Keratinocyte (primary cell): ENCODE results near the gene DENND4A. TPM values are rescaled to one million over a fixed set of nuclear protein-coding genes. Genes with fewer than 3 reads are reported as not detected.
"Not testable (repeated sequence)": the region's sequence is repeated elsewhere in the genome, so short reads cannot be mapped to it uniquely, and the experiment has no call there.

Source experiments
- DNase-seq: peaks from one replicate; pipeline ENCODE4 v3.0.0-alpha.2; 2011; ENCODE audit warnings: low read depth, missing footprints, low spot score
- FAIRE-seq: peaks from 2 replicates; lab custom pipeline; 2011; peaks lifted over from hg19 to GRCh38; lab: Jason Lieb, UNC
- H2AFZ ChIP-seq: 2 replicates; pipeline ENCODE4 v1.6.0; 2012; ENCODE audit warnings: low read length, control low read depth, inconsistent platforms; ENCODE audit not compliant: control insufficient read depth
- H3K27ac ChIP-seq: 2 replicates; pipeline ENCODE4 v1.5.1; 2011; ENCODE audit warnings: low read length; ENCODE audit not compliant: control insufficient read depth, insufficient read depth
- H3K27me3 ChIP-seq: 3 replicates; pipeline ENCODE4 v1.6.0; 2011; ENCODE audit warnings: low read length; ENCODE audit not compliant: control insufficient read depth, insufficient read depth; ENCODE audit errors: extremely low read depth
- H3K36me3 ChIP-seq, 2 experiments: 2 replicates in 1 of 2; 3 replicates in 1 of 2; pipeline ENCODE4 v1.5.1; 2011; ENCODE audit warnings: low read length in 2 of 2, mild to moderate bottlenecking in 1 of 2; ENCODE audit not compliant: control insufficient read depth in 2 of 2, insufficient read depth in 2 of 2; ENCODE audit errors: extremely low read depth in 1 of 2
- H3K4me1 ChIP-seq: 3 replicates; pipeline ENCODE4 v1.5.1; 2011; ENCODE audit warnings: low read length; ENCODE audit not compliant: control insufficient read depth, insufficient read depth; ENCODE audit errors: extremely low read depth
- H3K4me2 ChIP-seq: 3 replicates; pipeline ENCODE4 v1.6.0; 2011; ENCODE audit warnings: low read depth, low read length; ENCODE audit not compliant: control insufficient read depth, insufficient read depth; ENCODE audit errors: extremely low read depth
- H3K4me3 ChIP-seq, 3 experiments: fragments of 200-600 bp in 1 of 3; sonication (generic) in 1 of 3; 2 replicates in 2 of 3; 3 replicates in 1 of 3; pipeline ENCODE4 v1.5.1; 2011 to 2016; ENCODE audit warnings: low read length in 3 of 3, mild to moderate bottlenecking in 3 of 3, control low read depth in 2 of 3, inconsistent platforms in 1 of 3, low read depth in 1 of 3, mixed read lengths in 1 of 3, mixed run types in 1 of 3, moderate library complexity in 1 of 3; ENCODE audit not compliant: control insufficient read depth in 2 of 3, insufficient read depth in 2 of 3; ENCODE audit errors: extremely low read depth in 1 of 3
- H3K79me2 ChIP-seq: 2 replicates; pipeline ENCODE4 v1.6.0; 2012; ENCODE audit warnings: low read length; ENCODE audit not compliant: control insufficient read depth, insufficient read depth
- H3K9ac ChIP-seq: 3 replicates; pipeline ENCODE4 v1.6.0; 2011; ENCODE audit warnings: low read length; ENCODE audit not compliant: control insufficient read depth, insufficient read depth; ENCODE audit errors: extremely low read depth
- H3K9me1 ChIP-seq: 3 replicates; pipeline ENCODE4 v1.6.0; 2011; ENCODE audit warnings: low read length; ENCODE audit not compliant: control insufficient read depth, insufficient read depth; ENCODE audit errors: extremely low read depth
- H3K9me3 ChIP-seq: 2 replicates; pipeline ENCODE4 v1.5.1; 2012; ENCODE audit warnings: low read depth, low read length; ENCODE audit not compliant: control insufficient read depth
- H4K20me1 ChIP-seq: 3 replicates; pipeline ENCODE4 v1.6.0; 2011; ENCODE audit warnings: low read length; ENCODE audit not compliant: control insufficient read depth, insufficient read depth; ENCODE audit errors: extremely low read depth
- EZH2 ChIP-seq: IDR thresholded peaks from one replicate; pipeline ENCODE4 v1.6.1; 2012; ENCODE audit warnings: inconsistent platforms, mild to moderate bottlenecking, low read length, moderate library complexity
- dilution Hi-C: fragments of 300-500 bp; cut with MboI; formaldehyde crosslinking; loops from one replicate; pipeline ENCODE4 v1.7.0; 2020; ENCODE audit warnings: low sequenced_read_pairs; ENCODE audit not compliant: extremely low pct_ligation_motif_present
- polyA plus RNA-seq, 5 experiments: library from polyadenylated mRNA; depleted of rRNA in 3 of 5; stranded (reverse) in 3 of 5; stranded (forward) in 1 of 5; unstranded in 1 of 5; fragments of >200 nt; gene quantifications; 1 replicate in 1 of 5; 2 replicates in 3 of 5; 3 replicates in 1 of 5; pipeline versions ENCODE4 v1.2.1 to v1.2.3, GENCODE V29; 2011 to 2012; ENCODE audit warnings: missing spikeins in 2 of 5, low read depth in 1 of 5, low replicate concordance in 1 of 5
- TF ChIP-seq, protein P1 (sequence below), 3 experiments: IDR thresholded peaks in 1 of 3; conservative IDR thresholded peaks in 1 of 3; optimal IDR thresholded peaks in 1 of 3; 2 replicates in 2 of 3; 3 replicates in 1 of 3; pipeline versions ENCODE3 to v1.5.1; 2011; ENCODE audit warnings: low read length in 3 of 3, mild to moderate bottlenecking in 3 of 3, moderate library complexity in 2 of 3, control low read depth in 1 of 3, inconsistent platforms in 1 of 3; ENCODE audit not compliant: insufficient read depth in 2 of 3; ENCODE audit errors: extremely low read depth in 1 of 3

DENND4A gene
- polyA plus RNA-seq, 1 donor (not counting 4 experiments of a cell fraction or from before 2014, with no cell fraction given), result 10.0 TPM

GRCh38 chr15:65818927-65819562 is 27.0 kb upstream of the DENND4A start:
- no peak overlapping the region for H3K4me3 ChIP-seq
- no peaks in the 10 kb centered on the region for H3K27me3 ChIP-seq
- no peak overlapping the region for H2AFZ ChIP-seq
- no peaks in the 10 kb centered on the region for H3K36me3 ChIP-seq
- TF ChIP-seq, protein P1, sequence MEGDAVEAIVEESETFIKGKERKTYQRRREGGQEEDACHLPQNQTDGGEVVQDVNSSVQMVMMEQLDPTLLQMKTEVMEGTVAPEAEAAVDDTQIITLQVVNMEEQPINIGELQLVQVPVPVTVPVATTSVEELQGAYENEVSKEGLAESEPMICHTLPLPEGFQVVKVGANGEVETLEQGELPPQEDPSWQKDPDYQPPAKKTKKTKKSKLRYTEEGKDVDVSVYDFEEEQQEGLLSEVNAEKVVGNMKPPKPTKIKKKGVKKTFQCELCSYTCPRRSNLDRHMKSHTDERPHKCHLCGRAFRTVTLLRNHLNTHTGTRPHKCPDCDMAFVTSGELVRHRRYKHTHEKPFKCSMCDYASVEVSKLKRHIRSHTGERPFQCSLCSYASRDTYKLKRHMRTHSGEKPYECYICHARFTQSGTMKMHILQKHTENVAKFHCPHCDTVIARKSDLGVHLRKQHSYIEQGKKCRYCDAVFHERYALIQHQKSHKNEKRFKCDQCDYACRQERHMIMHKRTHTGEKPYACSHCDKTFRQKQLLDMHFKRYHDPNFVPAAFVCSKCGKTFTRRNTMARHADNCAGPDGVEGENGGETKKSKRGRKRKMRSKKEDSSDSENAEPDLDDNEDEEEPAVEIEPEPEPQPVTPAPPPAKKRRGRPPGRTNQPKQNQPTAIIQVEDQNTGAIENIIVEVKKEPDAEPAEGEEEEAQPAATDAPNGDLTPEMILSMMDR (optimal IDR thresholded peaks at IDR 0.05 in 1 of 3, IDR thresholded peaks at IDR 0.05 in 1 of 3, conservative IDR thresholded peaks at IDR 0.05 in 1 of 3; ENCODE audit: extremely low read depth in 1 of 3, insufficient read depth in 2 of 3, low read length in 3 of 3), result no peak
- no peak for TF ChIP-seq EZH2
- FAIRE-seq (no peak), DNase-seq (no peak)
- no peak overlapping the region for H3K4me2 ChIP-seq
- dilution Hi-C loops, result no loop called here
- H3K4me1 ChIP-seq, result no peaks in the 10 kb centered on the region
- H3K9ac ChIP-seq, result no peak overlapping the region
- no peaks in the 10 kb centered on the region for H3K79me2 ChIP-seq
- no peak overlapping the region for H3K27ac ChIP-seq
- no peaks in the 10 kb centered on the region for H3K9me1 ChIP-seq
- H4K20me1 ChIP-seq, result no peaks in the 10 kb centered on the region
- no peaks in the 10 kb centered on the region for H3K9me3 ChIP-seq

- H3K4me2 ChIP-seq, result no peak overlapping the region
Observed at GRCh38 chr15:65816441-65816840, 24.3 kb upstream of the DENND4A start.

DNA sequence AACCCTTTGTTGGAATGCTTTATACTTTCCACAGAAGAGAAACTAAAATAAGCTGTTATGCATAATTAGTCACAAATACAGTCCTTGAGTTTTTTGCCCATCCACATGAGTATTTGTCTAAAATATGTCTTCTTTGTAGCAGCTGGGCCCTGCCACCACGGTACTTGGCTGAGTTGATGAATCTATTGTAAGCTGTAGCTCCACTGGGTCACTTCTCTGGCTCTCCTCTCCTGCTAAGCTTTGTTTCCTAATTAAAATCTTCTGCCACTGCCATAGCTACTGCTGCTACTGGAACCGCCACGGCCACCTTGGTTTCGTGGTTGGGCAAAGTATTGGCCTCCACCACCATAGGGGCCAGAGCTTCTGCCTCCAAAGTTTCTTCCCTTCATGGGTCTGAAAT is 23.9 kb upstream of the DENND4A start:
- H3K27ac ChIP-seq, FAIRE-seq, H3K9ac ChIP-seq, H3K79me2 ChIP-seq, H3K9me1 ChIP-seq, DNase-seq, H2AFZ ChIP-seq, H3K9me3 ChIP-seq, dilution Hi-C loops, H3K4me3 ChIP-seq, H3K4me1 ChIP-seq, H3K4me2 ChIP-seq, H3K27me3 ChIP-seq, H4K20me1 ChIP-seq, H3K36me3 ChIP-seq: not testable (repeated sequence)

More at GRCh38 chr15:65816441-65816840, 24.3 kb upstream of the DENND4A start:
- Histone ChIP-seq H2AFZ (no peak overlapping the region), H4K20me1 (no peaks in the 10 kb centered on the region), H3K9me3 (no peaks in the 10 kb centered on the region), H3K79me2 (no peaks in the 10 kb centered on the region), H3K9ac (no peak overlapping the region), H3K9me1 (no peaks in the 10 kb centered on the region), H3K27me3 (no peaks in the 10 kb centered on the region), H3K27ac (no peak overlapping the region), H3K36me3 (no peaks in the 10 kb centered on the region), H3K4me3 (no peak overlapping the region), H3K4me1 (no peaks in the 10 kb centered on the region)
- dilution Hi-C loops, result no loop called here
- DNase-seq, result no peak
- no peak for FAIRE-seq
- TF ChIP-seq EZH2, result no peak
- TF ChIP-seq, protein P1 (optimal IDR thresholded peaks at IDR 0.05 in 1 of 3, IDR thresholded peaks at IDR 0.05 in 1 of 3, conservative IDR thresholded peaks at IDR 0.05 in 1 of 3; ENCODE audit: extremely low read depth in 1 of 3, insufficient read depth in 2 of 3, low read length in 3 of 3), result no peak

DNA sequence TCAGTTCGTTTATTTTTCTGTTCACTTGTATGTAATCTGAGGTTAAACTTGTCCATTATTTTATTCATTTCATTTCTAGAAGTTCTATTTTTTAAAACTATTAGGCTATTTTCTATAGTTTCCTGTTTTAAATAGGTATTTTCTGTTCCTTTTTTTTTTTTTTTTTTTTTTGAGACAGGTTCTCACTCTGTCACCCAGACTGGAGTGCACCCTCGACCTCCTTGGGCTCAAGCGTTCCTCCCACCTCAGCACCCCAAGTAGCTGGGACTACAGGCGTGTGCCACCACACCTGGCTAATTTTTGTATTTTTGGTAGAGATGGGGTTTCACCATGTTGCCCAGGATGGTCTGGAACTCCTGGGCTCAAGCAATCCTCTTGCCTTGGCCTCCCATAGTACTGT is 22.2 kb upstream of the DENND4A start:
- H3K9ac ChIP-seq, DNase-seq, H3K36me3 ChIP-seq, H3K79me2 ChIP-seq, dilution Hi-C loops, H3K9me3 ChIP-seq, H4K20me1 ChIP-seq, H3K27me3 ChIP-seq, H3K4me1 ChIP-seq, H3K9me1 ChIP-seq, FAIRE-seq, H3K27ac ChIP-seq, H3K4me2 ChIP-seq, H2AFZ ChIP-seq, H3K4me3 ChIP-seq: not testable (repeated sequence)
